ENCODE measurements around the gene PDXP. TPM values are rescaled to one million over a fixed set of nuclear protein-coding genes. Genes with fewer than 3 reads are reported as not detected.

The PDXP gene
- total RNA-seq, 1 experiment from 2014 or later: 10.5 TPM

DNA sequence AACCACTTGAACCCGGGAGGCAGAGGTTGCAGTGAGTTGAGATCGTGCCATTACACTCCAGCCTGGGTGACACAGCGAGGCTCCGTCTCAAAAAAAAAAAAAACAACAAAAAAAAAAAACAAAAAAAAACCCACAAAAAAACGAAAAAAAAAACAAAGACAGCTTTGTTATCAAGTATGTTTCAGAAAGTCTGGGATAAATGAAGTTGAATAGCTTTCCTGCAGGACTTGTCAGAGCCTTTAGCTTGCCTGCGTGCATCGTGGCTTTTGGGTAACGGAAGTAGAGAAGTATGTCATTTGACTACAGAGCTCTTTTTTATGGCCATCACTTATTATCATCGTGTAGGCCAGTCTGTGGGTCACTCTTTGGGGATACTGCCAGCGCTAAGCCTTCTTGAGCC lies 53.0 kb downstream of the PDXP start:
- no TSS peak for BruUV-seq (replicated peaks)
- ChIA-PET POLR2A (interaction anchor here (0.5 kb wide), 1 partner anchor 53 kb away, joined by 5 read pairs; the partner anchor contains the start of gene PDXP), CTCF (interaction anchor here (0.6 to 0.7 kb wide), 4 partner anchors 45 to 697 kb away, joined by 3 to 4 read pairs (median 3); no protein-coding TSS in a partner anchor)
- no peak for DNase-seq (ENCODE audit: unreplicated experiment)
- TF ChIP-seq, protein P1, sequence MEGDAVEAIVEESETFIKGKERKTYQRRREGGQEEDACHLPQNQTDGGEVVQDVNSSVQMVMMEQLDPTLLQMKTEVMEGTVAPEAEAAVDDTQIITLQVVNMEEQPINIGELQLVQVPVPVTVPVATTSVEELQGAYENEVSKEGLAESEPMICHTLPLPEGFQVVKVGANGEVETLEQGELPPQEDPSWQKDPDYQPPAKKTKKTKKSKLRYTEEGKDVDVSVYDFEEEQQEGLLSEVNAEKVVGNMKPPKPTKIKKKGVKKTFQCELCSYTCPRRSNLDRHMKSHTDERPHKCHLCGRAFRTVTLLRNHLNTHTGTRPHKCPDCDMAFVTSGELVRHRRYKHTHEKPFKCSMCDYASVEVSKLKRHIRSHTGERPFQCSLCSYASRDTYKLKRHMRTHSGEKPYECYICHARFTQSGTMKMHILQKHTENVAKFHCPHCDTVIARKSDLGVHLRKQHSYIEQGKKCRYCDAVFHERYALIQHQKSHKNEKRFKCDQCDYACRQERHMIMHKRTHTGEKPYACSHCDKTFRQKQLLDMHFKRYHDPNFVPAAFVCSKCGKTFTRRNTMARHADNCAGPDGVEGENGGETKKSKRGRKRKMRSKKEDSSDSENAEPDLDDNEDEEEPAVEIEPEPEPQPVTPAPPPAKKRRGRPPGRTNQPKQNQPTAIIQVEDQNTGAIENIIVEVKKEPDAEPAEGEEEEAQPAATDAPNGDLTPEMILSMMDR (IDR thresholded peaks at IDR 0.05; ENCODE audit: unreplicated experiment): no peak
- H3K9me3 Mint-ChIP-seq (ENCODE audit: unreplicated experiment): no peaks in the 10 kb centered on the region
- peaks cover under 1% of the 10 kb centered on the region for H3K4me1 Mint-ChIP-seq (ENCODE audit: insufficient read depth, unreplicated experiment)
- no peaks in the 10 kb centered on the region for H3K36me3 Mint-ChIP-seq (ENCODE audit: insufficient read depth, unreplicated experiment)
- no peak overlapping the region for H3K27ac Mint-ChIP-seq (ENCODE audit: low read depth, unreplicated experiment)
- intact Hi-C loops (cut with micrococcal nuclease): no loop called here
- H3K4me3 Mint-ChIP-seq (ENCODE audit: unreplicated experiment): no peak overlapping the region
- H3K27me3 Mint-ChIP-seq (ENCODE audit: insufficient read depth, unreplicated experiment): no peaks in the 10 kb centered on the region

DNA sequence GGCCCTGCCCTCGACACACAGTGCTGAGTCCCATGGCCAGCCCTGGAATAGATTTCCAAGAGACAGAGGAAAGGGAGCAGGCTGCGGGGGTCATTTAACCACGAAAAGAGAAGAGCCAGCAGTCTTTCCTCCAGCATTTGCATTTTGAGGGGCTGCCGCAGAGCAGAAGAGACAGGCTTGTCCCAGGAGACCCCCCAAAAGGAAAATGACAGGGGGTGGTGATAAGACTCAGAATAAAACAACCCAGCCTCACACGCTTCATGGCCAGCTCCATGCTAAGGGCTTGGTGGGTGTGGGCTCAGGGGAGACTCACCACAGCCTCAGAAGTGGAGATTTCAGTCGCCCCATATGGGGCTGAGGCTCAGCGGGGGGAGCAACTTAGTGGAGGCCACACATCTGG lies 55.2 kb downstream of the PDXP start:
- ChIA-PET CTCF (interaction anchor here (0.6 kb wide), 2 partner anchors 33 to 112 kb away, joined by 3 to 4 read pairs; no protein-coding TSS in a partner anchor), POLR2A (no interaction called here)
- BruUV-seq (replicated peaks): no TSS peak
- intact Hi-C loops (cut with micrococcal nuclease): no loop called here
- H3K27me3 Mint-ChIP-seq (ENCODE audit: insufficient read depth, unreplicated experiment): no peaks in the 10 kb centered on the region
- H3K4me3 Mint-ChIP-seq (ENCODE audit: unreplicated experiment): no peak overlapping the region
- TF ChIP-seq, protein P1 (IDR thresholded peaks at IDR 0.05; ENCODE audit: unreplicated experiment): no peak
- no peaks in the 10 kb centered on the region for H3K9me3 Mint-ChIP-seq (ENCODE audit: unreplicated experiment)
- H3K4me1 Mint-ChIP-seq (ENCODE audit: insufficient read depth, unreplicated experiment): peaks cover 5% of the 10 kb centered on the region
- H3K36me3 Mint-ChIP-seq (ENCODE audit: insufficient read depth, unreplicated experiment): no peaks in the 10 kb centered on the region
- no peak overlapping the region for H3K27ac Mint-ChIP-seq (ENCODE audit: low read depth, unreplicated experiment)
- DNase-seq (ENCODE audit: unreplicated experiment): no peak

DNA sequence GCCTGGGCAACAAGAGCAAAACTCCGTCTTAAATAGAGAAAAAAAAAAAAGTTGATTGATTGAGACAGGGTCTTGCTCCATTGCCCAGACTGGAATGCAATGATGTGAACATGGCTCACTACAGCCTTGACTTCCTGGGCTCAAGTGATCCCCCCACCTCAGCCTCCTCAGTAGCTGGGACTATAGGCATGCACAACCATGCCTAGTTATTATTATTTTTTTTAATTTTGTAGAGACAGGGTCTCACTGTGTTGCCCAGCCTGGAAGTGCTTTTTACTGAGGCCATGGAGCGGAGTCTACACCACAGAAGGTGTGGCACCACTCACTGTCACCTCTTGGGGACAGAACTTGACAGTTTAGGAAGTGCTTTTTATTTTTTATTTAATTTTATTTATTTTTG lies 56.1 kb downstream of the PDXP start:
- no peaks in the 10 kb centered on the region for H3K9me3 Mint-ChIP-seq (ENCODE audit: unreplicated experiment)

DNA sequence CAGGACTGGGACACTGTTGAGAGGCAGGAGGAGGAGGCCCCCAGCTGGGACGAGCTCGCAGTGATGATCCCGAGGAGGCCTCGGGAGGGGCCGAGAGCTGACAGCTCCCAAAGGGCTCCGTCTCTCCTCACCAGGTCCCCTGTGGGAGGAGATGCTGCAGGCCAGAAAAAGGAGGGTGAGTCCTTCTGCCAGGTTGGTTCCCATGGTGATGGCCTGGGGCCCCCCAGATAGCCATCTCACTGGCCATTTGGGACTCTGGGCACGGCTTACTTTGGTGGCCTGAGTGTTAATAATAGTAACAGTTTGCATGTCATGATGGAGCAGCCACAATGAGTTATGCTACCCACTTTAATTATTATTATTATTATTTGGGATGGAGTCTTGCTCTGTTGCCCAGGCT lies 57.2 kb downstream of the PDXP start:
- Mint-ChIP-seq H3K9me3 (ENCODE audit: unreplicated experiment) (no peaks in the 10 kb centered on the region), H3K27ac (ENCODE audit: low read depth, unreplicated experiment) (no peak overlapping the region), H3K4me3 (ENCODE audit: unreplicated experiment) (no peak overlapping the region), H3K4me1 (ENCODE audit: insufficient read depth, unreplicated experiment) (peaks cover 5% of the 10 kb centered on the region), H3K27me3 (ENCODE audit: insufficient read depth, unreplicated experiment) (no peaks in the 10 kb centered on the region), H3K36me3 (ENCODE audit: insufficient read depth, unreplicated experiment) (no peaks in the 10 kb centered on the region)
- intact Hi-C loops (cut with micrococcal nuclease): no loop called here
- BruUV-seq (replicated peaks): no TSS peak
- CTCF ChIA-PET: interaction anchor here (0.6 kb wide), 1 partner anchor 380 kb away, joined by 3 read pairs; no protein-coding TSS in a partner anchor
- POLR2A ChIA-PET: interaction anchor here (0.6 kb wide), 1 partner anchor 20 kb away, joined by 3 read pairs; no protein-coding TSS in a partner anchor
- TF ChIP-seq, protein P1 (IDR thresholded peaks at IDR 0.05; ENCODE audit: unreplicated experiment): no peak
- DNase-seq (ENCODE audit: unreplicated experiment): no peak

More for the DNA sequence above, 56.1 kb downstream of the PDXP start:
- Mint-ChIP-seq H3K27me3 (ENCODE audit: insufficient read depth, unreplicated experiment) (no peaks in the 10 kb centered on the region), H3K36me3 (ENCODE audit: insufficient read depth, unreplicated experiment) (no peaks in the 10 kb centered on the region), H3K27ac (ENCODE audit: low read depth, unreplicated experiment) (no peak overlapping the region), H3K4me1 (ENCODE audit: insufficient read depth, unreplicated experiment) (peaks cover 5% of the 10 kb centered on the region), H3K4me3 (ENCODE audit: unreplicated experiment) (no peak overlapping the region)
- DNase-seq (ENCODE audit: unreplicated experiment): no peak
- intact Hi-C loops (cut with micrococcal nuclease): no loop called here
- TF ChIP-seq, protein P1 (IDR thresholded peaks at IDR 0.05; ENCODE audit: unreplicated experiment): no peak
- POLR2A ChIA-PET: interaction anchor here (1.0 kb wide), 1 partner anchor 16 kb away, joined by 3 read pairs; no protein-coding TSS in a partner anchor
- no TSS peak for BruUV-seq (replicated peaks)
- CTCF ChIA-PET: interaction anchor here (0.6 to 0.8 kb wide), 3 partner anchors 13 to 92 kb away, joined by 3 to 6 read pairs (median 3); no protein-coding TSS in a partner anchor

Other genes starting within 250 kb of the PDXP start
- gene ELFN2, start 231.2 kb upstream of the PDXP start, total RNA-seq (2022): 4.2 and 5.1 TPM in 2 replicates
- gene MFNG, start 172.3 kb upstream of the PDXP start, total RNA-seq (2022): 0.56 and 1.2 TPM in 2 replicates
- 20.6 and 22.7 TPM in 2 replicates for gene CARD10, start 139.3 kb upstream of the PDXP start, total RNA-seq (2022)
- 86.0 and 148 TPM in 2 replicates for gene CDC42EP1, start 98.2 kb upstream of the PDXP start, total RNA-seq (2022)
- gene LGALS2, start 78.6 kb upstream of the PDXP start, total RNA-seq (2022): not detected in 2 replicates
- 52.7 and 59.1 TPM in 2 replicates for gene GGA1, start 49.9 kb upstream of the PDXP start, total RNA-seq (2022)
- gene SH3BP1, start 19.1 kb upstream of the PDXP start, total RNA-seq (2022): 1.5 and 1.9 TPM in 2 replicates
- gene LGALS1, start 16.9 kb downstream of the PDXP start, total RNA-seq (2022): 1,407 and 1,635 TPM in 2 replicates
- gene NOL12, start 27.6 kb downstream of the PDXP start, total RNA-seq (2022): 47.1 and 50.8 TPM in 2 replicates
- 42.5 and 45.7 TPM in 2 replicates for gene TRIOBP, start 38.3 kb downstream of the PDXP start, total RNA-seq (2022)
- gene GCAT, start 149.2 kb downstream of the PDXP start, total RNA-seq (2022): 21.5 and 32.8 TPM in 2 replicates
- gene GALR3, start 164.7 kb downstream of the PDXP start, total RNA-seq (2022): 0.26 and 0.27 TPM in 2 replicates
- 26.0 and 26.7 TPM in 2 replicates for gene ANKRD54, start 185.6 kb downstream of the PDXP start, total RNA-seq (2022)
- gene EIF3L, start 190.7 kb downstream of the PDXP start, total RNA-seq (2022): 395 and 505 TPM in 2 replicates
- gene MICALL1, start 247.6 kb downstream of the PDXP start, total RNA-seq (2022): 164 and 165 TPM in 2 replicates